ENCODE results near the gene BAMBI.

DNA sequence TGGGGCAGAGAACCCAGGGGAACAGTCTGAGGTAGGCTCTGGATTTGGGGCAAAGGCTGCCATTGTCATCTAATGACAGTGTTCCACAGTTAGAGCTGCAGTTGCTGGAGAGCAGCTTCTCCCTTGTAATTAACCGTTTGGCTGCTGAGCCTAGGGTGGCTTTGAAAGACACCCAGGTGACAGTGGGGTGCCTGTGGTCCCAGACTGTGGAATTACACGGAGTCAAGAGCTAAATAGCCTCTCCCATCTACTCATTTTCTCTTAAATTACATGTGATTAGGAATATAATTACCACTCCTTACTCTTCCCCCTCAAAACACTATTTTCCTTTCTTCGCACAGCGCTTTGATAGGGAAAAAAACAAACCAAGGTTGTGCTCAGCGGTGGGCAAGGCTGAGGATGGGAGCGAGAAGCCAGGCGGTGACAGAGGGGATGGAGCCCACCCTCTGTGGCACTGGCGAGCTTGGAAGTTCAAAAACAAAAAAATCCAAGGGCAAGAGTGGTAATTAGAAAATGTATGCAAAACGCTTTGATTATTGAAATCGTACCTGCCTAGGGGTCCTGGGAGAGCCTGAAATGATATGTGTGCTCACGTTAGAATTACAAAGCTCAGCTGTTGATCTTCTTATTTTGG lies 44.1 kb downstream of the BAMBI start:
- TF ChIP-seq, protein P1, sequence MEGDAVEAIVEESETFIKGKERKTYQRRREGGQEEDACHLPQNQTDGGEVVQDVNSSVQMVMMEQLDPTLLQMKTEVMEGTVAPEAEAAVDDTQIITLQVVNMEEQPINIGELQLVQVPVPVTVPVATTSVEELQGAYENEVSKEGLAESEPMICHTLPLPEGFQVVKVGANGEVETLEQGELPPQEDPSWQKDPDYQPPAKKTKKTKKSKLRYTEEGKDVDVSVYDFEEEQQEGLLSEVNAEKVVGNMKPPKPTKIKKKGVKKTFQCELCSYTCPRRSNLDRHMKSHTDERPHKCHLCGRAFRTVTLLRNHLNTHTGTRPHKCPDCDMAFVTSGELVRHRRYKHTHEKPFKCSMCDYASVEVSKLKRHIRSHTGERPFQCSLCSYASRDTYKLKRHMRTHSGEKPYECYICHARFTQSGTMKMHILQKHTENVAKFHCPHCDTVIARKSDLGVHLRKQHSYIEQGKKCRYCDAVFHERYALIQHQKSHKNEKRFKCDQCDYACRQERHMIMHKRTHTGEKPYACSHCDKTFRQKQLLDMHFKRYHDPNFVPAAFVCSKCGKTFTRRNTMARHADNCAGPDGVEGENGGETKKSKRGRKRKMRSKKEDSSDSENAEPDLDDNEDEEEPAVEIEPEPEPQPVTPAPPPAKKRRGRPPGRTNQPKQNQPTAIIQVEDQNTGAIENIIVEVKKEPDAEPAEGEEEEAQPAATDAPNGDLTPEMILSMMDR (IDR thresholded peaks at IDR 0.05), result no peak
- TF ChIP-seq EP300 (IDR thresholded peaks at IDR 0.05) (no peak), POLR2A (IDR thresholded peaks at IDR 0.05) (no peak)

Data from ovary (tissue), 3 donors.